Uterus (tissue), 4 donors: Measurements from ENCODE around the gene CEP63. TPM values are rescaled to one million over a fixed set of nuclear protein-coding genes. Genes with fewer than 3 reads are reported as not detected.

Source experiments
- DNase-seq, 2 donors: peaks; one replicate each; pipeline ENCODE4 v3.0.0-alpha.2; 2019 to 2020
- H3K27ac ChIP-seq, 2 donors: fragments of 200-600 bp; sonication (generic); 1 replicate in 1 of 2; 2 replicates in 1 of 2; pipeline ENCODE4 v1.5.1; 2016 to 2018
- H3K27me3 ChIP-seq, 2 donors: fragments of 200-600 bp; sonication (generic); one replicate each; pipeline ENCODE4 v1.5.1; 2018 to 2019; ENCODE audit warnings: control low read depth in 1 of 2
- H3K36me3 ChIP-seq, 2 donors: fragments of 200-600 bp; sonication (generic); one replicate each; pipeline ENCODE4 v1.5.1; 2019; ENCODE audit warnings: control low read depth in 1 of 2
- H3K4me1 ChIP-seq, 2 donors: fragments of 200-600 bp; sonication (generic); one replicate each; pipeline ENCODE4 v1.5.1; 2018 to 2019; ENCODE audit warnings: control low read depth in 1 of 2
- H3K4me3 ChIP-seq, 2 donors: fragments of 200-600 bp; sonication (generic); 1 replicate in 1 of 2; 2 replicates in 1 of 2; pipeline ENCODE4 v1.5.1; 2018 to 2019; ENCODE audit warnings: mild to moderate bottlenecking in 1 of 2
- H3K9me3 ChIP-seq, 2 donors: fragments of 200-600 bp; sonication (generic); one replicate each; pipeline ENCODE4 v1.5.1; 2019; ENCODE audit warnings: control low read depth in 1 of 2
- CTCF ChIP-seq, 4 experiments: fragments of 200-600 bp in 2 of 4; fragments of 450-650 bp in 2 of 4; sonication (generic) in 2 of 4; IDR thresholded peaks; one replicate each; pipeline ENCODE4 v1.5.1; 2016 to 2019; ENCODE audit warnings: antibody characterized with exemption in 4 of 4, mild to moderate bottlenecking in 2 of 4, moderate library complexity in 1 of 4
- POLR2A ChIP-seq, 2 donors: fragments of 450-650 bp; IDR thresholded peaks; one replicate each; pipeline ENCODE4 v1.6.1; 2016; ENCODE audit warnings: antibody characterized with exemption in 2 of 2, mild to moderate bottlenecking in 1 of 2, moderate library complexity in 1 of 2
- intact Hi-C: fragments of 100-400 bp; cut with DNase I; formaldehyde crosslinking; loops from one replicate; pipeline ENCODE4 v1.15.1; 2023; ENCODE audit warnings: low total_unique reads
- total RNA-seq, 4 donors: library from RNA; depleted of rRNA in 3 of 4; stranded (reverse); fragments of >200 nt in 3 of 4; gene quantifications; one replicate each; pipeline versions ENCODE4 v1.1.0 to v1.2.4, GENCODE V29; 2014 to 2023
- donor health status: DM: yes; HTN: yes; CAD: no.

Gene CEP63
- total RNA-seq, 4 donors from 2014 or later = 5.9 to 25.5 (median 16.5) TPM

DNA sequence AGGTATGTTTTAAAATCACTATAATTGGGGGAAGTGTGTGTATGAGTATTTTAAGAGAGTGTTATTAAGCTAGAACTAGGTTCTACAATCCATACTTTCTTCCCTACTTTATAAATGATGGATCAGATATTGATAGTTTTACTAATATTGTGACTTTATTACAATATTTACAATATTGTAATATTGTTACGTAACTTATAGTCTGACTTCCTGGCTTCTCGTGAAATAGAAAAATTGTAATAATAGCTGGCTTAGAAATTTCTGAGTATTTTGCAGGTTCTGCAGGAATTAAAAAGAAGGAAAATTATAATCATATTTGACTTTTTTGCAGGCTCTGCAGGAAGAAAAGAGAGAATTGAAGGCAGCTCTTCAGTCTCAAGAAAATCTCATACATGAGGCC lies 60.0 kb downstream of the CEP63 start:
- no peak for DNase-seq
- TF ChIP-seq POLR2A (IDR thresholded peaks at IDR 0.05) (no peak), CTCF (IDR thresholded peaks at IDR 0.05) (no peak)
- Histone ChIP-seq H3K27me3 (no peaks in the 10 kb centered on the region), H3K36me3 (no peaks in the 10 kb centered on the region), H3K4me1 (no peaks in the 10 kb centered on the region), H3K4me3 (no peak overlapping the region), H3K9me3 (no peaks in the 10 kb centered on the region), H3K27ac (no peak overlapping the region)
- intact Hi-C loops = no loop called here

GRCh38 chr3:134552784-134553183 lies 66.9 kb downstream of the CEP63 start:
- DNase-seq = no peak
- Histone ChIP-seq H3K27ac (no peak overlapping the region), H3K27me3 (no peaks in the 10 kb centered on the region), H3K36me3 (no peaks in the 10 kb centered on the region), H3K4me3 (no peak overlapping the region), H3K9me3 (no peaks in the 10 kb centered on the region), H3K4me1 (no peaks in the 10 kb centered on the region)
- TF ChIP-seq POLR2A (IDR thresholded peaks at IDR 0.05) = no peak
- no peak for TF ChIP-seq CTCF (IDR thresholded peaks at IDR 0.05)
- intact Hi-C loops = no loop called here

DNA sequence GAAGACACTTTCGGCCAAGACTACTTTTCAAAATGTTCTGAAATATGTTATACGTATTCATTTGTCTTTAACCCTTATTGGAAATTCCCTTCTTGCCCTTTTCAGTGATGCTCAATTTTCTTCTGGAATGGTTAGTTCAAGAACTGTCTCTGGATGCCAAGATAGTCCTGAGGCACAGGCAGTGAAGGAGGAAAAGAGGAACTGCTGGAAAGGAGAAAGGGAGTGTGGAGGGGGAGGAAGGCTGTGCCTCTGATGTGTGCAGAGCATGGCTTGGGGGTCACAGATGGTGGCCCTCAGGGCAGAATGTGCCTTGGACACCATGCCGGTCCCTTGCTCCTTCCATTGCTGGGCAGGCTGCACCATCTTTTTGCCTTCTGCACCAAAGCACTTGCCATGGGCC lies 73.7 kb downstream of the CEP63 start:
- no peak for DNase-seq
- no peaks in the 10 kb centered on the region for H3K27me3 ChIP-seq
- no peak for TF ChIP-seq CTCF (IDR thresholded peaks at IDR 0.05)
- no peak for TF ChIP-seq POLR2A (IDR thresholded peaks at IDR 0.05)
- H3K4me3 ChIP-seq = no peak overlapping the region
- intact Hi-C loops = no loop called here
- H3K9me3 ChIP-seq = no peaks in the 10 kb centered on the region
- H3K27ac ChIP-seq = no peak overlapping the region
- H3K36me3 ChIP-seq = no peaks in the 10 kb centered on the region
- no peaks in the 10 kb centered on the region for H3K4me1 ChIP-seq

GRCh38 chr3:134562055-134562454 lies 76.2 kb downstream of the CEP63 start:
- Histone ChIP-seq H3K4me3 (no peak overlapping the region), H3K4me1 (no peaks in the 10 kb centered on the region), H3K36me3 (no peaks in the 10 kb centered on the region), H3K9me3 (no peaks in the 10 kb centered on the region), H3K27me3 (no peaks in the 10 kb centered on the region), H3K27ac (no peak overlapping the region)
- no peak for DNase-seq
- TF ChIP-seq POLR2A (IDR thresholded peaks at IDR 0.05) (no peak), CTCF (IDR thresholded peaks at IDR 0.05) (no peak)
- intact Hi-C loops = no loop called here

- DNase-seq = no peak
- H3K36me3 ChIP-seq = no peaks in the 10 kb centered on the region
- H3K9me3 ChIP-seq = no peaks in the 10 kb centered on the region
- no peak for TF ChIP-seq POLR2A (IDR thresholded peaks at IDR 0.05)
- no peak for TF ChIP-seq CTCF (IDR thresholded peaks at IDR 0.05)
- no peaks in the 10 kb centered on the region for H3K4me1 ChIP-seq
- no peak overlapping the region for H3K4me3 ChIP-seq
- H3K27me3 ChIP-seq = no peaks in the 10 kb centered on the region
- H3K27ac ChIP-seq = no peak overlapping the region
- intact Hi-C loops = no loop called here
Measured at GRCh38 chr3:134563601-134564000, 77.7 kb downstream of the CEP63 start.
